WERI-Rb-1 (cell line): ENCODE data around the gene DGKB.

Experiments
- DNase-seq: peaks from one replicate; pipeline ENCODE4 v3.0.0-alpha.2; 2020
- H3K27ac ChIP-seq: fragments of 250-450 bp; sonication (Bioruptor Pico); 2 replicates; pipeline ENCODE4 v1.5.1; 2020; ENCODE audit warnings: mild to moderate bottlenecking, moderate library complexity
- H3K27me3 ChIP-seq: fragments of 250-450 bp; sonication (Bioruptor Pico); 2 replicates; pipeline ENCODE4 v1.5.1; 2021; ENCODE audit warnings: mild to moderate bottlenecking, low read depth, moderate library complexity; ENCODE audit not compliant: insufficient read depth, severe bottlenecking
- H3K36me3 ChIP-seq: fragments of 250-450 bp; sonication (Bioruptor Pico); 2 replicates; pipeline ENCODE4 v1.5.1; 2020; ENCODE audit warnings: mild to moderate bottlenecking, moderate library complexity
- H3K4me3 ChIP-seq: 2 replicates; pipeline ENCODE4 v1.5.1; 2011; ENCODE audit warnings: low read depth, mild to moderate bottlenecking, control low read depth, low read length
- H3K9me3 ChIP-seq: fragments of 250-450 bp; sonication (Bioruptor Pico); 2 replicates; pipeline ENCODE4 v1.5.1; 2021; ENCODE audit warnings: mild to moderate bottlenecking, moderate library complexity; ENCODE audit not compliant: severe bottlenecking
- CTCF ChIP-seq: IDR thresholded peaks from 2 replicates; pipeline ENCODE4 v1.5.1; 2011; ENCODE audit warnings: low read depth, mild to moderate bottlenecking, control low read depth, inconsistent platforms, low read length

The DGKB gene

GRCh38 chr7:14859267-14859666 is 43.3 kb downstream of the DGKB start:
- no peak for DNase-seq
- no peaks in the 10 kb centered on the region for H3K27me3 ChIP-seq
- no peak overlapping the region for H3K4me3 ChIP-seq
- no peaks in the 10 kb centered on the region for H3K36me3 ChIP-seq
- no peak overlapping the region for H3K27ac ChIP-seq
- H3K9me3 ChIP-seq: peaks cover 2% of the 10 kb centered on the region
- no peak for TF ChIP-seq CTCF

- DNase-seq: no peak
- H3K9me3 ChIP-seq: peaks cover 2% of the 10 kb centered on the region
- no peak overlapping the region for H3K27ac ChIP-seq
- H3K4me3 ChIP-seq: no peak overlapping the region
- TF ChIP-seq CTCF: no peak
- H3K27me3 ChIP-seq: no peaks in the 10 kb centered on the region
- no peaks in the 10 kb centered on the region for H3K36me3 ChIP-seq
Measured at GRCh38 chr7:14858866-14859265, 43.7 kb downstream of the DGKB start.

- Histone ChIP-seq H3K9me3 (peaks cover 2% of the 10 kb centered on the region), H3K4me3 (no peak overlapping the region), H3K36me3 (no peaks in the 10 kb centered on the region), H3K27me3 (no peaks in the 10 kb centered on the region), H3K27ac (no peak overlapping the region)
- peak; percentile 29 for DNase-seq
- no peak for TF ChIP-seq CTCF
Measured at GRCh38 chr7:14858410-14858809, 44.1 kb downstream of the DGKB start.

DNA sequence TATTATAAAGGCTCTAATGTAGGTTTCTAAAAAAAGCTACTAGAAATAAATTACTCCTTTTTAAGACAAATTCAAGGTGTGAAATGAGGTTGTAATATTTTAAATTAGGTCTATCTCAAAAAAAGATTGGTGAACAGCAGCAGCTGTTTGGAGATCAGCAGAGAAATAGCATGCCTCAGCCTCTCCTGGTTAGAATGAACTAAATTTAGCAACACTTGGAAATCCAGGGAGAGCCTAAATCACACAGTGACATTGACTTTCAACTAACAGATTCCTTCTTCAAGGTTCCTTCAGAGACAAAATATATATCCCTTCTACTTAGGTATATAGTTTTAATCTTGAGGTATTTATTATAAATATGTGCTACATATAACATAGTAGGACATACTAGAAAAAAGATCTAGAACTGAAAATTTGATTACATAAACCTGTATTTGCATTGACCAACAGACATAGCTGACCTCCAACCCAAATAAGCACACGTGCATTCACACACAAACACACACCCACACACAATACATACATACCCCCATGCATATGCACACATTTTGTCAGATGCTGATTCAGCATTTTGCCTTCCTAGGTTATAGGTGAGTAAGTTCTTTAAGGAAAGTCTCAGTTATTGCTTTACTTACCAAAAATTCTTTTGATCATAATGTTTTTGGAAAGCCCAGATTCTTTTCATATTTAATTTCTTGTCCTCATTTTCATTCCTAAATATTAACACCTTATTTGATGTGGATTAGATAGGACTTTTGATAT is 47.3 kb downstream of the DGKB start:
- peaks cover 2% of the 10 kb centered on the region for H3K9me3 ChIP-seq
- DNase-seq: no peak
- TF ChIP-seq CTCF: no peak
- no peaks in the 10 kb centered on the region for H3K36me3 ChIP-seq
- H3K27me3 ChIP-seq: no peaks in the 10 kb centered on the region
- no peak overlapping the region for H3K27ac ChIP-seq
- no peak overlapping the region for H3K4me3 ChIP-seq

- H3K27me3 ChIP-seq: no peaks in the 10 kb centered on the region
- no peak for DNase-seq
- TF ChIP-seq CTCF: no peak
- no peaks in the 10 kb centered on the region for H3K36me3 ChIP-seq
- no peak overlapping the region for H3K27ac ChIP-seq
- H3K9me3 ChIP-seq: peaks cover 2% of the 10 kb centered on the region
- H3K4me3 ChIP-seq: no peak overlapping the region
Measured at GRCh38 chr7:14854471-14854870, 48.1 kb downstream of the DGKB start.

DNA sequence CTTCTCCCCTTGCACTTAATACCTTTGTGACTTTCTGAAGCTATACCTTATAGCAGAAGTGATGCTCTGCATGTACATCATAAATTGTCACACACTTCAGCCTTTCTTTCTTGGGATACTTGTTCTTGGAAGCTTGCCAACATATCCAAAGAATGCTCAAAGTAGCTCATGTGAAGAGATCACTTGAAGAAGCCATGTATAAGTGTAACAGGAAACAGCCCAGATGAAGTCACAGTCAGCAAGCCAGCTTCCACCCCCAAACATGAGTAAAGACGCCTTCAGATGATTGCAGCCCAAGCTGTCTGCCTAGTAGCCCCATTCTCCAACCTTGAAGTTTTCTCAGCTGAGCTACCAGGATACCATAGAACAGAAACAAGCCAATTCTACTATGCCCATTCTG is 50.9 kb downstream of the DGKB start:
- TF ChIP-seq CTCF: no peak
- Histone ChIP-seq H3K27ac (no peak overlapping the region), H3K4me3 (no peak overlapping the region), H3K9me3 (peaks cover 2% of the 10 kb centered on the region), H3K27me3 (no peaks in the 10 kb centered on the region), H3K36me3 (no peaks in the 10 kb centered on the region)
- DNase-seq: no peak
